Muscle of arm (tissue), 14 donors: ENCODE results near the gene FAM168A. TPM values are rescaled to one million over a fixed set of nuclear protein-coding genes. Genes with fewer than 3 reads are reported as not detected.
A peak's percentile ranks its signal among the peaks of the same experiment; 100 is the strongest.

ENCODE experiments used
- DNase-seq: peaks from one replicate; pipeline ENCODE4 v3.0.0-alpha.2; 2013
- long read RNA-seq, 11 donors: transcript quantifications; one replicate each; lab custom pipeline, GENCODE V29; 2026
- polyA plus RNA-seq, 12 donors: library from polyadenylated mRNA; unstranded; fragments of 120-200 nt; gene quantifications; one replicate each; pipeline ENCODE4 v1.2.1, GENCODE V29; 2013; ENCODE audit not compliant: insufficient read length in 12 of 12

Gene FAM168A
- 10 to 100 TPM in 11 of 12 donors, not detected in 1; 22.1 to 43.8 (median 27.8) TPM for polyA plus RNA-seq
- long read RNA-seq, donor 1, partial matches to known transcripts = 7 of 7 reads
- long read RNA-seq, donor 1, other reads (novel, unspliced or antisense) = 0 of 7 reads
- long read RNA-seq, donor 2, partial matches to known transcripts = 0 of 1 reads
- long read RNA-seq, donor 2, other reads (novel, unspliced or antisense) = 0 of 1 reads
- long read RNA-seq, donor 3, partial matches to known transcripts = 0 of 1 reads
- long read RNA-seq, donor 3, other reads (novel, unspliced or antisense) = 0 of 1 reads
- long read RNA-seq, donor 4 = 0 reads
- long read RNA-seq, donor 5 = 0 reads
- long read RNA-seq, donor 6, partial matches to known transcripts = 5 of 6 reads
- long read RNA-seq, donor 6, other reads (novel, unspliced or antisense) = 0 of 6 reads
- long read RNA-seq, donor 7, partial matches to known transcripts = 0 of 2 reads
- long read RNA-seq, donor 7, other reads (novel, unspliced or antisense) = 0 of 2 reads
- long read RNA-seq, donor 8, partial matches to known transcripts = 5 of 8 reads
- long read RNA-seq, donor 8, other reads (novel, unspliced or antisense) = 0 of 8 reads
- long read RNA-seq, donor 9 = 0 reads
- long read RNA-seq, donor 10, partial matches to known transcripts = 0 of 1 reads
- long read RNA-seq, donor 10, other reads (novel, unspliced or antisense) = 0 of 1 reads
- long read RNA-seq, donor 11, full-length matches to known transcripts = 4 of 4 reads
- long read RNA-seq, donor 11, partial matches to known transcripts = 0 of 4 reads
- long read RNA-seq, donor 11, other reads (novel, unspliced or antisense) = 0 of 4 reads

GRCh38 chr11:73597956-73598718, at the start of gene FAM168A:
FAM168A (minus strand) TSS chr11:73598112; CDS start chr11:73468474, 129,638 bp downstream.
- peak; percentile 97 for DNase-seq

- peak; percentile 55 for DNase-seq
Measured at GRCh38 chr11:73647459-73648100, 49.7 kb upstream of the FAM168A start.

GRCh38 chr11:73645972-73646631, 48.2 kb upstream of the FAM168A start, which contains the start of gene PLEKHB1:
PLEKHB1 (plus strand) TSS chr11:73646581; CDS start chr11:73646609, 28 bp downstream.
- no peak for DNase-seq

DNA sequence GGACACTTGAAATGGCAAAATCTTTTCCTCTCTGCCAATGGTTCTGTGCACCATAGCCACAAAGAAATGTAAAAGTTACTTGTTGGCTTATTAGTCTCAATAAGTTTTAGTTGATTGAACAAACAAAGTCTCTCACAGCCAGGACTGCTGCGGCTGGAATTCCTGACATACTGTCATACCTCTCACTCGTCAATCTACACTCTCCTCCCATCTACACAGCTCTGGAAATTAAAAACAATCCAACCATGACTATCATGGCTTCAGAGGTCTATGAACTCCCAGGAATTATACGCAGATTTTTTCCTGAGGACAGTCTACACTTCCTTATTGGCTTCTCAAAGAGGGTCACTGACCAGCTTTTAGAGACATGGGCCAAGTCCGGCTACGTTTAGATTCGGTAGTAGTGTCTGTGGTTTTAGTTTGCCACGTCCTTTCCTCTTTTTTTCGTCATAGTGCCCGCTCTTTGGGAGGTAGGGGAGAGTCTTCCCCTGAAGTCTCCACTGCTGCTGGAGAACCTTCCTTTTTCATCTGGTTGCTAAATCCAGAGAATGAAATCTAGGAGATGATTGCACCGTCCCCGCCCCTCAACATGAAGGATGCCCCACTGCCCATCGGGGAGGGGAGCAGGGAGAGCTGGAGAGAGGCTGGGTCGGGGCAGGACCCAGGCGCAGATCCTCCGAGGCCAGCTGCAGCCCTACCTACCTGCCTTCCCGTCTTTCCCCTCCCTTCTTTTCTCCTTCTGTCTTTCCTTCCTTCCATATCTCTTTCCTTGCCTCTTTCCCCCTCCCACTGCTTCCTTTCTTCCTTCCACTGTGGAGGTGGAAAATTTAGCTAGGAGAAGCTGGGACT, 47.4 kb upstream of the FAM168A start:
- no peak for DNase-seq

- DNase-seq = no peak
Measured at GRCh38 chr11:73641668-73642067, 43.8 kb upstream of the FAM168A start.

DNA sequence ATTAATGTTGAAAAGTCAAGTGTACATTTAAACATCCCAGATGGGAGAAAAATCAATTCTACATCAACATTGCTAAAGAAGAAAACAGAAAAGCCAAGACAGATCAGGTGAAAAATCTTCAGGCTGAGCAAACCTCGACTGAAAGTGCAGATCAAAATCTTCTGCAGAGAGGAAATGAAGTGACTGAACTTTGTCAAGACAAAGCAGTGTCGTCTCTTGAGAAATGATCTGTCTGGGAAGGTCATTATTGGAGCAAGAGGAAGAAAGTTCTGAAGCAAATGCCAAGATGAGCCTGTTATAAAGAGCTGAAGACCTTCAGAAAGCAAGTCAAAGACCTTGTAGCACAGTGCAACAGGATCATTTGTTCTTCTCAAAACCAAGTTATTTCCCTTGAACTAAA, 42.7 kb upstream of the FAM168A start:
- no peak for DNase-seq

GRCh38 chr11:73637012-73637411, 39.1 kb upstream of the FAM168A start:
- no peak for DNase-seq

- no peak for DNase-seq
Measured at GRCh38 chr11:73636249-73636648, 38.3 kb upstream of the FAM168A start.

DNA sequence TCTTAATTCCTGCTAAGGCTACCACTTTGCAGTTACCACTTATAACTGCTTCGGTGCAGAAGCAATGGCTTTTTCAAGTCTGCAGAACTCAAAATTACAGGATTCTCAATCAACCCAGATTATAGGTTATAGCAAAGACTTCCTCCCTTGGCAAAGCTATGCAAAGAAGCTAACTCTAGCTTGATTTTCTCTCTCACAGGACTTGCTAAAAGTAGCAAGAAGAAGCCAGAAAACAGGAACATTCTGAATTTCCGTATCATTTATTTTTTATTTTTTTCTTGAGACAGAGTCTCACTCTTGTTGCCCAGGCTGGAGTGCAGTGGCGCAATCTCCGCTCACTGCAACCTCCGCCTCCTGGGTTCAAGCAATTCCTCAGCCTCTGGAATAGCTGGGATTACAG, 37.8 kb upstream of the FAM168A start:
- no peak for DNase-seq

DNA sequence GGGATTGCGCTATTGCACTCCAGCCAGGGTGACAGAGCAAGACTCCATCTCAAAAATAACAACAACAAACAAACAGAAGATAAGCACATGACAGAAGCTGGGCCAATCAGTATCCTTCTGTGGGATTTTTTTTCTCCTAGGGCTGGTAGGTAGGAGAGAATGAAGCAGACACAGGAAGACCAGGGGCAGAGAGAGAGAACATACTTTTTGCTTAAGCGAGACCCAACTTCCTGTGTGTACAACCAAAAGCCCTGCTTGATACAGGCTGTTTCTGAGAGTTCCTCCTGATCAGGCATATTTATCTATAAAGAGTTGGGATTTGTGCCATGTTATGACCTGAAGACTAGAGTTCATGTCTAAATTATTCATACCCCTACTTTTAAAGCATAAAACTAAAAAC, 36.1 kb upstream of the FAM168A start:
- DNase-seq = no peak

DNA sequence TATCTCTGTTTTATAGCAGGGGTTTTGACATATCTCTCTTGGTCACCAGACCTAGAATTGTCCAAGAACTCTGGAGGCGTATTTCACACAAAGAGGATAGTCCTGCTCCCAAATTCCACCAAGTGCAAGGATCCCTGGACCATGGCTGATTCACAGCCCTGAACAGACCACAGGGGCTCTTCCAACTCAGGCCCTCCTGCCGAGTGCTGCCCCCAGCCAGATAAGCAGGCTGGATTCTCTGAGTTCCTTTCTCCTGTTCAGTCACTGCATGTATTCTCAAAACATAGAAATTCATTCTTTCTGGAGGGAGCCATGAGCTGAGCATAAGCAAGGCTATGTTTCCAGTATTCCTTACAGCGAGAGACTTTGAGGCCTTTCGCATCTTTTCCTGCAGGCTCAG, 35.1 kb upstream of the FAM168A start:
- DNase-seq = no peak

DNA sequence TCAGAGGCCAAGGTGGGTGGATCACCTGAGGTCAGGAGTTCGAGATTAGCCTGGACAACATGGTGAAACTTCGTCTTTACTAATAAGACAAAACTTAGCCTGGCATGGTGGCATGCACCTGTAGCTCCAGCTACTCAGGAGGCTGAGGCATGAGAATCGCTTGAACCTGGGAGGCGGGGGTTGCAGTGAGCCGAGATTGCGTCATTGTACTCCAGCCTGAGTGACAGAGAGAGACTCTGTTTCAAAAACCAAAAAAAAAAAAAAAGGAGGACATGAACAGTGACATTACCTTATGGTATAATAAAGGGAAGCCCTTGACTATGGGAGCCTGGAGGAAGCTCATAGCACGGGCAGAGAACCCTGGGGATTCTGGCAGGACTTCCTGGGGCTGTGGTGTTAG, 32.0 kb upstream of the FAM168A start:
- no peak for DNase-seq

DNA sequence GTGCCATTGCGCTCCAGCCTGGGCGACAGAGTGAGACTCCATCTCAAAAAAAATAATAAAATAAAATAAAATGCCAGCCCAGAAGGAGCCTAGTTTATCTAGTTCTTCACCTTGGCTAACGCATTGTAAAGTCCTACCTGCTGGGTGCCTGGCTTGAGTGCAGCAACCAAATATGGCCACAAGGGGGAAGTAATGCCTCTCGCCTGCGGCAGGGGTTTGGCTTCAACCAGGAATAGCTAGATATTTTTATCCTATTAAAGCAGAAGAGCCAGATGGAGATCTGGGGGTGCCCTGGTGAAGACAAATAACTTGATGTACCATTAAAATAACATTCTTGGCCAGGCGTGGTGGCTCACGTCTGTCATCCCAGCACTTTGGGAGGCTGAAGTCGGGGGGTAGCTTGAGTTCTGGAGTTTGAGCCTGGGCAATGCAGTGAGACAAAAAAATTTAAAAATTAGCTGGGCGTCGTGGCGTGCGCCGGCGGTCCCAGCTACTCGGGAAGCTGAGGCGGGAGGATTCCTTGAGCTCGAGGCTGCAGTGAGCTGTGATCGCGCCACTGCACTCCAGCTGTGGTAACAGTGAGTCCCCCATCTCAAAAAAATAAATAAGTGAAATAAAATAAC, 27.9 kb upstream of the FAM168A start:
- DNase-seq = peak; percentile 75

DNA sequence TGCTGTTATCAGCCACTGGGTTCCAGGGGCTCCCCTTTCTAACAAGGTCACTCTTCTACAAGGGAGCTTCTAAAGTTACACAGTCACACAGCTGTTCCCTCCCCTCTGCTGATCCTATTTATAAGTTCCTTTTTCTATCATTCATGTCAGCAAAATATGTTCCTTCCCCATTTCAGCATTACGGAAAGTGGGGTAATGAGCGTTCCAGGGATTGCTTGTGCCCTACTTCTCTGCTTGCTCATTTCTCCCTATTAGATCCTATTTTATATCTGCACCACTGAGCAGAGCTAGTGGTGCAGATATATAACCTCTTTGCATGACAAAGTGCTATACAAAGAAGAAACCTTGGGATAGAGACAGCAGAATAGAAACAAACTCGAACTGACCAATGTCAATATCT, 25.8 kb upstream of the FAM168A start:
- DNase-seq = no peak

DNA sequence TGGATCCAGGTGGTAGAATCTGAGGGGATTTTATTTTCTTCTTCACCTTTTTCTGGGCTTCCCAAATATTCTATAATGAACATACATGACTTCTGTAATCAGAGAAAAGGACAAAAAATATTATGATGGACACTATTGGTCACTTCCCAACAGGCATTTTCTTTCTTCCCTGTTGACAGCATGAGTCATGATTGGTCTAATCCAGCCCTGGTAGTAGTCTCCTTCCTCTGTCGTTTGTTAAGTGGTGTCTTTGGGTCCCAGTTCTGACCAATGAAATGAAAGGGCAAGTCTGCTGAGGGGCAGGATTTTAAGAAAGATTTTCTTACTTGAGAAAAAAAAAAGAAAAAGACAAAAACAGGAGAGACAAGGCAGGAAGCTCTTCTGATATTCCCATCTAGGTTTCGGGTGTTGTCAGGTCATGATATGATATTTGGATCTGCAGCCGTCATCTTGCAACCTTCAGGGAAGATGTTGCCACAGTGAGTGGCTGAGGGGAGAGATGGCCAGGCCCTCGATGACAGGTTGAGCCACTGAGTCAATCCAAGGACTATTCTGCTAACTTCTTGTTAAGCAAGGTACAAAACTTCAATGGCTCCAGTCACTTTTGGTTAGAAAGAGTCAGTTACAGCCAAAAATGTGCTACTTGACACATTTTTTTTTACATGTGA, 25.1 kb upstream of the FAM168A start:
- DNase-seq = no peak

DNA sequence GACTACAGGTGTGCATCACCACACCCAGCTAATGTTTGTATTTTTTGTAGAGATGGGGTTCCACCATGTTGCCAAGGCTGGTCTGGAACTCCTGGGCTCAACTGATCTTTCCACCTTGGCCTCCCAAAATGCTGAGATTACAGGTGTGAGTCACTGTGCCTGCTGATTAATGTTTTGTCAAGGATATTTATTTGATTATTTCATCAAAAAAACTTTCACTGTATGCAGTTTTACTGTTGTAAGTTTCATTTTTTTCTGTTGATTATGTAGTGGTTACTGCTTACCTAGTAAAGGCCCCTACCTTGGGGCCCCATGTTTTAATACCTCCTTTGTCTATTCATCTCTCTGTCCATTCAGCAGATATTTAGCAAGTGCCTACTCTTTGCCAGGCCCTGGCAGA, 16.7 kb upstream of the FAM168A start:
- no peak for DNase-seq

- DNase-seq = no peak
Measured at GRCh38 chr11:73612601-73613140, 14.8 kb upstream of the FAM168A start.

GRCh38 chr11:73598719-73599379, 937 bp upstream of the FAM168A start:
- DNase-seq = no peak
